ENCODE data around the gene FTO. TPM values are rescaled to one million over a fixed set of nuclear protein-coding genes. Genes with fewer than 3 reads are reported as not detected.

FTO gene
- total RNA-seq, 1 experiment from 2014 or later, result 57.4 TPM

GRCh38 chr16:53713403-53714204 lies 9.6 kb downstream of the FTO start:
- no peak for ATAC-seq
- CTCF ChIA-PET, result no interaction called here

More at GRCh38 chr16:53713403-53714204, 9.6 kb downstream of the FTO start:
- Mint-ChIP-seq H3K27ac (no peak overlapping the region), H3K4me1 (peaks cover 24% of the 10 kb centered on the region), H3K36me3 (no peaks in the 10 kb centered on the region), H3K27me3 (ENCODE audit: low read depth) (no peaks in the 10 kb centered on the region), H3K9me3 (no peaks in the 10 kb centered on the region), H3K4me3 (no peak overlapping the region)
- POLR2A ChIA-PET, result no interaction called here
- TF ChIP-seq RORB (CRISPR knock-in tag; IDR thresholded peaks at IDR 0.05) (no peak), NR3C1 (CRISPR knock-in tag; conservative IDR thresholded peaks at IDR 0.05; ENCODE audit: low read depth) (no peak), ATF2 (CRISPR knock-in tag; IDR thresholded peaks at IDR 0.05; ENCODE audit: borderline replicate concordance, low read depth) (no peak), NR1H2 (CRISPR knock-in tag; IDR thresholded peaks at IDR 0.05) (no peak), FOXP4 (CRISPR knock-in tag; IDR thresholded peaks at IDR 0.05) (no peak), MXD4 (CRISPR knock-in tag; IDR thresholded peaks at IDR 0.05; ENCODE audit: borderline replicate concordance) (no peak), FOXP1 (CRISPR knock-in tag; IDR thresholded peaks at IDR 0.05; ENCODE audit: borderline replicate concordance) (no peak), ZNF232 (CRISPR knock-in tag; IDR thresholded peaks at IDR 0.05) (no peak), ZNF671 (CRISPR knock-in tag; IDR thresholded peaks at IDR 0.05) (no peak), JUN (CRISPR knock-in tag; IDR thresholded peaks at IDR 0.05) (no peak), ZMAT4 (CRISPR knock-in tag; IDR thresholded peaks at IDR 0.05) (no peak), ZNF219 (CRISPR knock-in tag; IDR thresholded peaks at IDR 0.05; ENCODE audit: borderline replicate concordance) (no peak), TEAD1 (CRISPR knock-in tag; IDR thresholded peaks at IDR 0.05) (no peak), MYBL2 (CRISPR knock-in tag; IDR thresholded peaks at IDR 0.05) (no peak), IRF2 (CRISPR knock-in tag; IDR thresholded peaks at IDR 0.05; ENCODE audit: borderline replicate concordance, low read depth) (no peak), ZNF423 (CRISPR knock-in tag; IDR thresholded peaks at IDR 0.05) (no peak), ZNF532 (CRISPR knock-in tag; IDR thresholded peaks at IDR 0.05; ENCODE audit: borderline replicate concordance) (no peak), SOX15 (CRISPR knock-in tag; IDR thresholded peaks at IDR 0.05) (no peak)
- TF ChIP-seq, protein P1, sequence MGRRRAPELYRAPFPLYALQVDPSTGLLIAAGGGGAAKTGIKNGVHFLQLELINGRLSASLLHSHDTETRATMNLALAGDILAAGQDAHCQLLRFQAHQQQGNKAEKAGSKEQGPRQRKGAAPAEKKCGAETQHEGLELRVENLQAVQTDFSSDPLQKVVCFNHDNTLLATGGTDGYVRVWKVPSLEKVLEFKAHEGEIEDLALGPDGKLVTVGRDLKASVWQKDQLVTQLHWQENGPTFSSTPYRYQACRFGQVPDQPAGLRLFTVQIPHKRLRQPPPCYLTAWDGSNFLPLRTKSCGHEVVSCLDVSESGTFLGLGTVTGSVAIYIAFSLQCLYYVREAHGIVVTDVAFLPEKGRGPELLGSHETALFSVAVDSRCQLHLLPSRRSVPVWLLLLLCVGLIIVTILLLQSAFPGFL (CRISPR knock-in tag; IDR thresholded peaks at IDR 0.05; ENCODE audit: borderline replicate concordance), result no peak
- DNase-seq (ENCODE audit: low spot score), result no peak
